GM10248 (cell line): ENCODE results near the gene NINL.

Experiments
- CTCF ChIA-PET: fragments of 300-600 bp; sonication (Branson Sonifier 250); formaldehyde crosslinking; extraction: SDS; loops from one replicate; lab custom pipeline; 2021; ENCODE audit warnings: antibody characterized with exemption; lab: Yijun Ruan, JAX
- POLR2A ChIA-PET: fragments of 350-650 bp; sonication (Branson Sonifier 250); formaldehyde crosslinking; extraction: SDS; loops from one replicate; lab custom pipeline; 2020; ENCODE audit warnings: antibody characterized with exemption; lab: Yijun Ruan, JAX
- DNase-seq: peaks from one replicate; pipeline ENCODE4 v3.0.0; 2012; ENCODE audit errors: extremely low spot score
- TF ChIP-seq, protein P1 (sequence below): IDR thresholded peaks from 2 replicates; pipeline ENCODE4 v1.5.1; 2012; ENCODE audit warnings: mild to moderate bottlenecking, low read depth; ENCODE audit errors: extremely low read depth, missing control alignments, control extremely low read depth

Gene NINL

DNA sequence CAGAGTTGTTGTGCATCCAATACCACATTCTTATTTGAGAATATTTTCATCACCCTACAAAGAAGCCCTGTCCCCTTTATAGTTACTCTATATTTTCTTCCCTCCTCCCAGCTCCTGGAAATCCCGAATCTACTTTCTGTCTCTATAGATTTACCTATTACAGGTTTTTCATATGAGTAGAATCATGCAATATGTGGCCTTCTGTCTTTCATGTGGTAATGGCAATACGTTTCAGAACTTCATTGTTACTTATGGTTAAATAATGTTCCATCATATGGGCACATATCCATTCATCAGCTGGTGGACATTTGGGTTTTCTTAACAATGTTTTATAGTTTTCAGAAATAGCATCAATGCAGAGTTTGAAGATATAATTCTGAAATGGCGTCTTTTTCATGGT lies 160.8 kb downstream of the NINL start:
- TF ChIP-seq, protein P1, sequence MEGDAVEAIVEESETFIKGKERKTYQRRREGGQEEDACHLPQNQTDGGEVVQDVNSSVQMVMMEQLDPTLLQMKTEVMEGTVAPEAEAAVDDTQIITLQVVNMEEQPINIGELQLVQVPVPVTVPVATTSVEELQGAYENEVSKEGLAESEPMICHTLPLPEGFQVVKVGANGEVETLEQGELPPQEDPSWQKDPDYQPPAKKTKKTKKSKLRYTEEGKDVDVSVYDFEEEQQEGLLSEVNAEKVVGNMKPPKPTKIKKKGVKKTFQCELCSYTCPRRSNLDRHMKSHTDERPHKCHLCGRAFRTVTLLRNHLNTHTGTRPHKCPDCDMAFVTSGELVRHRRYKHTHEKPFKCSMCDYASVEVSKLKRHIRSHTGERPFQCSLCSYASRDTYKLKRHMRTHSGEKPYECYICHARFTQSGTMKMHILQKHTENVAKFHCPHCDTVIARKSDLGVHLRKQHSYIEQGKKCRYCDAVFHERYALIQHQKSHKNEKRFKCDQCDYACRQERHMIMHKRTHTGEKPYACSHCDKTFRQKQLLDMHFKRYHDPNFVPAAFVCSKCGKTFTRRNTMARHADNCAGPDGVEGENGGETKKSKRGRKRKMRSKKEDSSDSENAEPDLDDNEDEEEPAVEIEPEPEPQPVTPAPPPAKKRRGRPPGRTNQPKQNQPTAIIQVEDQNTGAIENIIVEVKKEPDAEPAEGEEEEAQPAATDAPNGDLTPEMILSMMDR = no peak
- ChIA-PET POLR2A (no interaction called here), CTCF (interaction anchor here (1.4 kb wide), 1 partner anchor 25 kb away, joined by 4 read pairs; no protein-coding TSS in a partner anchor)
- no peak for DNase-seq

GRCh38 chr20:25422032-25422431 lies 163.3 kb downstream of the NINL start:
- ChIA-PET POLR2A (no interaction called here), CTCF (interaction anchor here (0.7 to 2.2 kb wide), 3 partner anchors 12 to 23 kb away, joined by 3 to 9 read pairs (median 4); partner anchors contain the start of gene GINS1)
- no peak for DNase-seq
- TF ChIP-seq, protein P1 = no peak

DNA sequence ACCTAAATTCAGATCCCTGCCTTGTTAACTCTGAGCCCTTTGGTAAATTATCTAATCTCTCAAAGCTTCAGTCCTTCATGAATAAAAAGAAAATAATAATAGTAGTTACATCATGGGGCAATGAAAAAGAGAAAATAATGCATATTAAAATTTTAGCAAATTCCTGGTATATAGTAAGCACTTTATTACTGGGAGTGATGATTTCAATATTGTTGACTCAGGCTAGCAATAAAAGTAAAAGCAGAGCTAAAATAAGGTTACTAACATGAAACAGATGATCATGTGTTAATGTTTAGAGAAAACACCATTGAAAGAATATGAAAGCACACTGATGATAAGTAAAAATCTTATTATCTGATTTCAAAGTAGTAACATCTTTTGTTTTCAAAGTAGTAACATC lies 164.2 kb downstream of the NINL start:
- TF ChIP-seq, protein P1 = no peak
- no peak for DNase-seq
- ChIA-PET CTCF (interaction anchor here (0.7 to 2.6 kb wide), 2 partner anchors 13 to 22 kb away, joined by 3 to 7 read pairs; partner anchors contain the start of gene GINS1), POLR2A (no interaction called here)

DNA sequence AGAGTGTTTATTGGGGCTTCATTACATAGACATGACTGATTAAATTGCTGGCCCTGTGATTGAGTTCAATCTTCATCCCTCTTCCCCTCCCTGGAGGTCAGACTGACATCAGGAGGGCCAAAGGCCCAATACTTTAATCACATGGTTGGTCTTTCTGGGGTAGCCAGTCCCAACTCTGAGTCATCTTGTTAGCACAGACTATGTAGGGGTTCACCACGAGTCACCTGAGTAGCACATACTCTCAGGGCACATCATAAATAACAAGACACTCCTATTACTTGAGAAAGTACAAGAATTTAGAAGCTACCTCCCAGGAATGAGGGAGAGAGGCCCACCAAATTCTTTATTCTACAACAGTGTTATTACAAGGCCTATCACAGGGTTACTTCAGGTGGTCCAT lies 166.6 kb downstream of the NINL start:
- ChIA-PET CTCF (interaction anchor here (1.6 kb wide), 1 partner anchor 12 kb away, joined by 3 read pairs; the partner anchor contains the start of gene GINS1), POLR2A (interaction anchor here (0.9 kb wide), 1 partner anchor 11 kb away, joined by 3 read pairs; the partner anchor contains the start of gene GINS1)
- TF ChIP-seq, protein P1 = no peak
- no peak for DNase-seq

GRCh38 chr20:25408890-25409289 lies 176.4 kb downstream of the NINL start:
- POLR2A ChIA-PET = no interaction called here

DNA sequence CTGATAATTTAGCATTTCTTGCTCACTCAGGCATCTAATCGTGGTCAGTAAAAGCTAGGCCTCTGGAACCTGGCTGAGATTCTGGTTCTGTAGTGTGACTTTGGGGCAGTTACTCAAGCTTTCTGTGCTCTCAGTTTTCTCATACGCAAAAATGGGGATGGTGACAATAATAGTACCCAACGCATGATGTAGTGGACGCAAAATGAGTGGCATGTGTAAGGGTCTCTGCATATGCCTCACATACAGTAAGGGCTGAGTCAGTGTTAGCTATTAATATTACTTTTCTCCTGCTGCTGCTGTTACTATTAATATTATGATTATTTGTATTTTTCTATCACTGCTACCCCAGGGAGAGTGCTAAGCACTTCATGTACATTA lies 177.2 kb downstream of the NINL start:
- POLR2A ChIA-PET = interaction anchor here (1.2 kb wide), 1 partner anchor 11 kb away, joined by 3 read pairs; no protein-coding TSS in a partner anchor
- peak; percentile 11 for DNase-seq
- CTCF ChIA-PET = interaction anchor here (1.1 to 4.4 kb wide), 5 partner anchors 10 to 413 kb away, joined by 3 to 51 read pairs (median 7); no protein-coding TSS in a partner anchor
- TF ChIP-seq, protein P1 = no peak

More at GRCh38 chr20:25408890-25409289, 176.4 kb downstream of the NINL start:
- CTCF ChIA-PET = interaction anchor here (1.9 to 4.4 kb wide), 3 partner anchors 11 to 14 kb away, joined by 7 to 51 read pairs (median 9); no protein-coding TSS in a partner anchor
- TF ChIP-seq, protein P1 = no peak
- no peak for DNase-seq
